Measurements from ENCODE around the gene APEH. TPM values are rescaled to one million over a fixed set of nuclear protein-coding genes. Genes with fewer than 3 reads are reported as not detected.
"Not testable (repeated sequence)": the region's sequence is repeated elsewhere in the genome, so short reads cannot be mapped to it uniquely, and the experiment has no call there.

The APEH gene
- total and polyA plus RNA-seq, 4 donors = 65.1 to 94.1 (median 87.5) TPM

- not testable (repeated sequence) for H3K27me3 ChIP-seq (ENCODE audit: control insufficient read depth in 4 of 4, insufficient read depth in 4 of 4, low read length in 3 of 4); H3K9me3 ChIP-seq (ENCODE audit: control insufficient read depth in 4 of 4, low read length in 3 of 4); H3K36me3 ChIP-seq (ENCODE audit: control insufficient read depth in 4 of 4, insufficient read depth in 3 of 4, low read depth in 1 of 4, low read length in 3 of 4); DNase-seq (ENCODE audit: low spot score)
- peak; percentile 53 for TF ChIP-seq REST (IDR thresholded peaks at IDR 0.05)
- 6% methylated on average over 16 of the region's 16 CpGs for WGBS
- Histone ChIP-seq H3K4me3 (ENCODE audit: low read depth in 1 of 3, low read length in 3 of 3) (peak overlapping the region; percentile 86 to 92 (median 92)), H3K4me1 (ENCODE audit: control insufficient read depth in 4 of 4, insufficient read depth in 4 of 4, low read length in 3 of 4) (peaks cover 8 to 39% (median 28%) of the 10 kb centered on the region in 4 donors), H3K9ac (ENCODE audit: low read depth in 1 of 2, low read length in 2 of 2) (peak overlapping the region; percentile 68 to 99), H3K27ac (ENCODE audit: low read depth in 1 of 2, low read length in 2 of 2) (peak overlapping the region; percentile 88 to 97)
Measured at GRCh38 chr3:49689908-49690624, 15.9 kb downstream of the APEH start.

- Histone ChIP-seq H3K4me1 (ENCODE audit: control insufficient read depth in 4 of 4, insufficient read depth in 4 of 4, low read length in 3 of 4) (peaks cover 8 to 39% (median 28%) of the 10 kb centered on the region in 4 donors), H3K4me3 (ENCODE audit: low read depth in 1 of 3, low read length in 3 of 3) (peak overlapping the region in 1 of 3 donors; percentile 13)
- WGBS = 93% methylated on average over 3 of the region's 3 CpGs
- not testable (repeated sequence) for H3K27ac ChIP-seq (ENCODE audit: low read depth in 1 of 2, low read length in 2 of 2); DNase-seq (ENCODE audit: low spot score); H3K9ac ChIP-seq (ENCODE audit: low read depth in 1 of 2, low read length in 2 of 2); H3K36me3 ChIP-seq (ENCODE audit: control insufficient read depth in 4 of 4, insufficient read depth in 3 of 4, low read depth in 1 of 4, low read length in 3 of 4); H3K27me3 ChIP-seq (ENCODE audit: control insufficient read depth in 4 of 4, insufficient read depth in 4 of 4, low read length in 3 of 4); H3K9me3 ChIP-seq (ENCODE audit: control insufficient read depth in 4 of 4, low read length in 3 of 4)
Measured at GRCh38 chr3:49690856-49691255, 16.7 kb downstream of the APEH start.

- WGBS = 76% methylated on average over 3 of the region's 3 CpGs
- H3K36me3 ChIP-seq (ENCODE audit: control insufficient read depth in 4 of 4, insufficient read depth in 3 of 4, low read depth in 1 of 4, low read length in 3 of 4); H3K27me3 ChIP-seq (ENCODE audit: control insufficient read depth in 4 of 4, insufficient read depth in 4 of 4, low read length in 3 of 4); H3K9me3 ChIP-seq (ENCODE audit: control insufficient read depth in 4 of 4, low read length in 3 of 4); DNase-seq (ENCODE audit: low spot score); H3K27ac ChIP-seq (ENCODE audit: low read depth in 1 of 2, low read length in 2 of 2); H3K9ac ChIP-seq (ENCODE audit: low read depth in 1 of 2, low read length in 2 of 2); H3K4me3 ChIP-seq (ENCODE audit: low read depth in 1 of 3, low read length in 3 of 3): not testable (repeated sequence)
- H3K4me1 ChIP-seq (ENCODE audit: control insufficient read depth in 4 of 4, insufficient read depth in 4 of 4, low read length in 3 of 4) = peaks cover 6 to 39% (median 28%) of the 10 kb centered on the region in 4 donors
Measured at GRCh38 chr3:49691481-49691880, 17.3 kb downstream of the APEH start.

GRCh38 chr3:49694409-49695070 lies 20.4 kb downstream of the APEH start:
- not testable (repeated sequence) for H3K27ac ChIP-seq (ENCODE audit: low read depth in 1 of 2, low read length in 2 of 2); H3K27me3 ChIP-seq (ENCODE audit: control insufficient read depth in 4 of 4, insufficient read depth in 4 of 4, low read length in 3 of 4); DNase-seq (ENCODE audit: low spot score); H3K9ac ChIP-seq (ENCODE audit: low read depth in 1 of 2, low read length in 2 of 2); H3K4me3 ChIP-seq (ENCODE audit: low read depth in 1 of 3, low read length in 3 of 3); H3K9me3 ChIP-seq (ENCODE audit: control insufficient read depth in 4 of 4, low read length in 3 of 4)
- Histone ChIP-seq H3K4me1 (ENCODE audit: control insufficient read depth in 4 of 4, insufficient read depth in 4 of 4, low read length in 3 of 4) (peaks cover 5 to 27% (median 21%) of the 10 kb centered on the region in 4 donors), H3K36me3 (ENCODE audit: control insufficient read depth in 4 of 4, insufficient read depth in 3 of 4, low read depth in 1 of 4, low read length in 3 of 4) (peaks cover 11 to 22% (median 16%) of the 10 kb centered on the region in 4 donors)
- 67% methylated on average over 6 of the region's 6 CpGs for WGBS

- Histone ChIP-seq H3K4me1 (ENCODE audit: control insufficient read depth in 4 of 4, insufficient read depth in 4 of 4, low read length in 3 of 4) (peaks cover 5 to 18% (median 13%) of the 10 kb centered on the region in 4 donors), H3K36me3 (ENCODE audit: control insufficient read depth in 4 of 4, insufficient read depth in 3 of 4, low read depth in 1 of 4, low read length in 3 of 4) (peaks cover 17 to 31% (median 21%) of the 10 kb centered on the region in 4 donors)
- not testable (repeated sequence) for H3K27ac ChIP-seq (ENCODE audit: low read depth in 1 of 2, low read length in 2 of 2); DNase-seq (ENCODE audit: low spot score); H3K9me3 ChIP-seq (ENCODE audit: control insufficient read depth in 4 of 4, low read length in 3 of 4); H3K4me3 ChIP-seq (ENCODE audit: low read depth in 1 of 3, low read length in 3 of 3); H3K27me3 ChIP-seq (ENCODE audit: control insufficient read depth in 4 of 4, insufficient read depth in 4 of 4, low read length in 3 of 4); H3K9ac ChIP-seq (ENCODE audit: low read depth in 1 of 2, low read length in 2 of 2)
- WGBS = 87% methylated on average over 4 of the region's 4 CpGs
Measured at GRCh38 chr3:49695350-49696015, 21.3 kb downstream of the APEH start.

Measured in liver (tissue), 9 donors.